ENCODE results near the gene NEUROG1. TPM values are rescaled to one million over a fixed set of nuclear protein-coding genes. Genes with fewer than 3 reads are reported as not detected.

The NEUROG1 gene
- polyA plus RNA-seq, 1 donor from 2014 or later, result not detected

DNA sequence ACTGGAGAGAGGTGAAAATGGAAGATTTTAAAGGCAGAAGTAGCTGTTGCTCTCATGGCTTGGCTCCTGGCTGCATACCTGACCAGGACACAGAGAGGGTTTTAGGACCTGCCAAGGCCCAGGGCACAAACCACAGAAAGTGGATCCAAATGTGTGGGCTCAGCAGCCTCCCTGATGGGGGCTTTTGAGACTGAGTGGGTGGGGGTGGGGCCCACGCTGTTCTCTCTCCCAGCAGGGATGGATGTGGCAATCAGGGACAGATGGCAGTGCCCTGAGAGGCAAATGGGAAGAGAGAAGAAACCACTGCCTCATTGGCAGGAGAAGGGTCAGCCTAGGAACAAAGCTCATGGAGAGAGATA lies 48.7 kb downstream of the NEUROG1 start:
- H3K27ac ChIP-seq (ENCODE audit: low read length), result no peak overlapping the region
- no peaks in the 10 kb centered on the region for H3K9me3 ChIP-seq (ENCODE audit: low read length)
- H3F3A ChIP-seq (ENCODE audit: insufficient read depth, low read length, poor library complexity, severe bottlenecking), result no peaks in the 10 kb centered on the region
- peaks cover 48% of the 10 kb centered on the region for H3K27me3 ChIP-seq (ENCODE audit: insufficient read depth, low read depth, low read length)
- TF ChIP-seq MXI1 (conservative IDR thresholded peaks at IDR 0.05; ENCODE audit: poor library complexity, severe bottlenecking) (no peak), RAD21 (conservative IDR thresholded peaks at IDR 0.05) (no peak), POLR2AphosphoS5 (IDR thresholded peaks at IDR 0.05) (no peak), EP300 (conservative IDR thresholded peaks at IDR 0.05; ENCODE audit: poor library complexity, severe bottlenecking) (no peak), SMC3 (conservative IDR thresholded peaks at IDR 0.05; ENCODE audit: poor library complexity) (no peak), EZH2 (IDR thresholded peaks at IDR 0.05; ENCODE audit: borderline replicate concordance, insufficient read depth, low read length, poor library complexity, severe bottlenecking) (no peak), TAF1 (IDR thresholded peaks at IDR 0.05; ENCODE audit: low read depth) (no peak)
- TF ChIP-seq, protein P1, sequence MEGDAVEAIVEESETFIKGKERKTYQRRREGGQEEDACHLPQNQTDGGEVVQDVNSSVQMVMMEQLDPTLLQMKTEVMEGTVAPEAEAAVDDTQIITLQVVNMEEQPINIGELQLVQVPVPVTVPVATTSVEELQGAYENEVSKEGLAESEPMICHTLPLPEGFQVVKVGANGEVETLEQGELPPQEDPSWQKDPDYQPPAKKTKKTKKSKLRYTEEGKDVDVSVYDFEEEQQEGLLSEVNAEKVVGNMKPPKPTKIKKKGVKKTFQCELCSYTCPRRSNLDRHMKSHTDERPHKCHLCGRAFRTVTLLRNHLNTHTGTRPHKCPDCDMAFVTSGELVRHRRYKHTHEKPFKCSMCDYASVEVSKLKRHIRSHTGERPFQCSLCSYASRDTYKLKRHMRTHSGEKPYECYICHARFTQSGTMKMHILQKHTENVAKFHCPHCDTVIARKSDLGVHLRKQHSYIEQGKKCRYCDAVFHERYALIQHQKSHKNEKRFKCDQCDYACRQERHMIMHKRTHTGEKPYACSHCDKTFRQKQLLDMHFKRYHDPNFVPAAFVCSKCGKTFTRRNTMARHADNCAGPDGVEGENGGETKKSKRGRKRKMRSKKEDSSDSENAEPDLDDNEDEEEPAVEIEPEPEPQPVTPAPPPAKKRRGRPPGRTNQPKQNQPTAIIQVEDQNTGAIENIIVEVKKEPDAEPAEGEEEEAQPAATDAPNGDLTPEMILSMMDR (IDR thresholded peaks at IDR 0.05; ENCODE audit: poor library complexity, severe bottlenecking), result no peak
- no peak overlapping the region for H3K9ac ChIP-seq (ENCODE audit: low read length)
- H3K9me2 ChIP-seq (ENCODE audit: insufficient read depth, low read length), result no peaks in the 10 kb centered on the region
- no peak overlapping the region for H3K4me3 ChIP-seq (ENCODE audit: low read length)
- no peaks in the 10 kb centered on the region for H3K79me2 ChIP-seq (replicated peaks; ENCODE audit: insufficient read depth, low read length)
- H4K20me1 ChIP-seq (ENCODE audit: insufficient read depth), result no peaks in the 10 kb centered on the region
- H3K36me3 ChIP-seq (ENCODE audit: insufficient read depth, low read length), result no peaks in the 10 kb centered on the region
- no peak overlapping the region for H2AFZ ChIP-seq (ENCODE audit: low read depth, low read length)
- no peak overlapping the region for H3K4me2 ChIP-seq (ENCODE audit: low read length)

DNA sequence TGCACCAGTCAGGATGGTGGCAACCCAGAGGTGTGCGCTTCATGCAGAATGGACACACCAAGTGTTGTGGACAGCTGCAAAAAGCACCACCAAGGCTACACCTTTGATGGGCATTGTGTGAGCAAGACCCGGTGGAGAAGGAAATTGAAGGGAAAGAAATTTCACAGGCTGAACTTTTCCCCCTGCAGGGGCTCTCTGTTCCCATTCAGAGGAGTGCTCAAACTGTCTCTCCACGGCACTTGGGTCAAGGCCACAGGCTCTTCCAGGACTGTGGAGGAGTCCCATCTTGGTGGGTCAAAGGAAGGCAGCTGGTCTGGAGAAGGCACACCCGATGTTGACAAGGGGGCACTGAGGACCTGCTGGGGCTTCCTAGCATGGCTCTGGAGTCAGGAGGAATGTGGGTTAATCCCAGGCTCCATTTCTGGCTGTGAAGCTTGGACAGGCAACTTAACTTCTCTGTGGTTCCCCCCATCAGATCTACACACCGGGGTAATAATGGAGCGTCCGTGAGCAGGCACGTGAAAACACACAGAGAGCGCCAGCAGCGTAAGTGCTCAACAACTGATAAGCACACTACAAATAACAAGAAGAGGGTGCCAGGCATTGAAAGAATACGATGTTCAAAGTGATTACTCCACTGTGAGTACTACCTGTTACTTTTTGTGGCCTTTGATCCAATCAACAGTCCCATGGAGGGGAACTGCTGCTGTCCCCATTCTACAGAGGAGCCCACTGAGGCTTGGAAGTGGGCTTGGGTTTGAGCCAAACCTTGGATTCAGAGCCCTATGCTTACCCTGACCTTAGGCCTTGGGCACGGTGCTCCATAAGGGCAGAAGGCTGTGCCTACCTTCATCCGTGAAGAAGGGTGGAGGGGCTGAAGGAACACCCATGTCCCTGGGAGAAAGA lies 49.4 kb downstream of the NEUROG1 start:
- H3K79me2 ChIP-seq (replicated peaks; ENCODE audit: insufficient read depth, low read length), result no peaks in the 10 kb centered on the region
- H3K36me3 ChIP-seq (ENCODE audit: insufficient read depth, low read length), result no peaks in the 10 kb centered on the region
- H2AFZ ChIP-seq (ENCODE audit: low read depth, low read length), result no peak overlapping the region
- no peaks in the 10 kb centered on the region for H3K9me3 ChIP-seq (ENCODE audit: low read length)
- H3K27me3 ChIP-seq (ENCODE audit: insufficient read depth, low read depth, low read length), result peaks cover 44% of the 10 kb centered on the region
- H3K27ac ChIP-seq (ENCODE audit: low read length), result no peak overlapping the region
- H3K4me2 ChIP-seq (ENCODE audit: low read length), result no peak overlapping the region
- no peaks in the 10 kb centered on the region for H3K9me2 ChIP-seq (ENCODE audit: insufficient read depth, low read length)
- no peak overlapping the region for H3K4me3 ChIP-seq (ENCODE audit: low read length)
- H3K9ac ChIP-seq (ENCODE audit: low read length), result no peak overlapping the region
- H3F3A ChIP-seq (ENCODE audit: insufficient read depth, low read length, poor library complexity, severe bottlenecking), result no peaks in the 10 kb centered on the region
- no peaks in the 10 kb centered on the region for H4K20me1 ChIP-seq (ENCODE audit: insufficient read depth)
- TF ChIP-seq POLR2AphosphoS5 (IDR thresholded peaks at IDR 0.05) (no peak), TAF1 (IDR thresholded peaks at IDR 0.05; ENCODE audit: low read depth) (no peak), MXI1 (conservative IDR thresholded peaks at IDR 0.05; ENCODE audit: poor library complexity, severe bottlenecking) (no peak), EZH2 (IDR thresholded peaks at IDR 0.05; ENCODE audit: borderline replicate concordance, insufficient read depth, low read length, poor library complexity, severe bottlenecking) (no peak), RAD21 (conservative IDR thresholded peaks at IDR 0.05) (no peak)
- TF ChIP-seq, protein P1 (IDR thresholded peaks at IDR 0.05; ENCODE audit: poor library complexity, severe bottlenecking), result no peak
- TF ChIP-seq, protein P2, sequence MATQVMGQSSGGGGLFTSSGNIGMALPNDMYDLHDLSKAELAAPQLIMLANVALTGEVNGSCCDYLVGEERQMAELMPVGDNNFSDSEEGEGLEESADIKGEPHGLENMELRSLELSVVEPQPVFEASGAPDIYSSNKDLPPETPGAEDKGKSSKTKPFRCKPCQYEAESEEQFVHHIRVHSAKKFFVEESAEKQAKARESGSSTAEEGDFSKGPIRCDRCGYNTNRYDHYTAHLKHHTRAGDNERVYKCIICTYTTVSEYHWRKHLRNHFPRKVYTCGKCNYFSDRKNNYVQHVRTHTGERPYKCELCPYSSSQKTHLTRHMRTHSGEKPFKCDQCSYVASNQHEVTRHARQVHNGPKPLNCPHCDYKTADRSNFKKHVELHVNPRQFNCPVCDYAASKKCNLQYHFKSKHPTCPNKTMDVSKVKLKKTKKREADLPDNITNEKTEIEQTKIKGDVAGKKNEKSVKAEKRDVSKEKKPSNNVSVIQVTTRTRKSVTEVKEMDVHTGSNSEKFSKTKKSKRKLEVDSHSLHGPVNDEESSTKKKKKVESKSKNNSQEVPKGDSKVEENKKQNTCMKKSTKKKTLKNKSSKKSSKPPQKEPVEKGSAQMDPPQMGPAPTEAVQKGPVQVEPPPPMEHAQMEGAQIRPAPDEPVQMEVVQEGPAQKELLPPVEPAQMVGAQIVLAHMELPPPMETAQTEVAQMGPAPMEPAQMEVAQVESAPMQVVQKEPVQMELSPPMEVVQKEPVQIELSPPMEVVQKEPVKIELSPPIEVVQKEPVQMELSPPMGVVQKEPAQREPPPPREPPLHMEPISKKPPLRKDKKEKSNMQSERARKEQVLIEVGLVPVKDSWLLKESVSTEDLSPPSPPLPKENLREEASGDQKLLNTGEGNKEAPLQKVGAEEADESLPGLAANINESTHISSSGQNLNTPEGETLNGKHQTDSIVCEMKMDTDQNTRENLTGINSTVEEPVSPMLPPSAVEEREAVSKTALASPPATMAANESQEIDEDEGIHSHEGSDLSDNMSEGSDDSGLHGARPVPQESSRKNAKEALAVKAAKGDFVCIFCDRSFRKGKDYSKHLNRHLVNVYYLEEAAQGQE (IDR thresholded peaks at IDR 0.05; ENCODE audit: borderline replicate concordance), result no peak
